CD14-positive monocyte (primary cell): ENCODE measurements around the gene EPHA1. TPM values are rescaled to one million over a fixed set of nuclear protein-coding genes. Genes with fewer than 3 reads are reported as not detected.

Source experiments
- DNase-seq, 3 donors: peaks; one replicate each; pipeline ENCODE4 v3.0.0-alpha.2; 2011 to 2022
- H2AFZ ChIP-seq: 2 replicates; pipeline ENCODE4 v1.6.0; 2012; ENCODE audit warnings: mild to moderate bottlenecking, low read depth, low read length, inconsistent platforms; ENCODE audit not compliant: insufficient read depth, poor library complexity, severe bottlenecking
- H3K27ac ChIP-seq, 2 donors: 1 replicate in 1 of 2; 2 replicates in 1 of 2; pipeline ENCODE4 v1.5.1; 2012 to 2013; ENCODE audit warnings: low read length in 2 of 2, control low read depth in 1 of 2, inconsistent platforms in 1 of 2, low read depth in 1 of 2, mild to moderate bottlenecking in 1 of 2
- H3K27me3 ChIP-seq, 2 donors: one replicate each; pipeline versions ENCODE4 v1.6.0 to v1.6.1; 2011 to 2013; ENCODE audit warnings: low read length in 2 of 2; ENCODE audit not compliant: control insufficient read depth in 2 of 2, insufficient read depth in 2 of 2
- H3K36me3 ChIP-seq, 2 donors: replicated peaks in 1 of 2; 1 replicate in 1 of 2; 2 replicates in 1 of 2; pipeline versions ENCODE4 v1.5.1 to v1.6.1; 2012 to 2013; ENCODE audit warnings: low read length in 2 of 2, control low read depth in 1 of 2, inconsistent platforms in 1 of 2, mild to moderate bottlenecking in 1 of 2; ENCODE audit not compliant: insufficient read depth in 2 of 2, control insufficient read depth in 1 of 2
- H3K4me1 ChIP-seq, 2 donors: 1 replicate in 1 of 2; 2 replicates in 1 of 2; pipeline versions ENCODE4 v1.5.1 to v1.6.1; 2012 to 2013; ENCODE audit warnings: low read length in 2 of 2, control low read depth in 1 of 2, inconsistent platforms in 1 of 2, mild to moderate bottlenecking in 1 of 2, moderate library complexity in 1 of 2; ENCODE audit not compliant: insufficient read depth in 2 of 2, control insufficient read depth in 1 of 2
- H3K4me2 ChIP-seq: replicated peaks from 2 replicates; pipeline ENCODE3; 2012; ENCODE audit warnings: low read length, moderate library complexity, mild to moderate bottlenecking; ENCODE audit not compliant: poor library complexity, severe bottlenecking; ENCODE audit errors: extremely low read depth
- H3K4me3 ChIP-seq, 3 experiments: fragments of 200-600 bp in 1 of 3; sonication (generic) in 1 of 3; replicated peaks in 1 of 3; 1 replicate in 2 of 3; 2 replicates in 1 of 3; pipeline ENCODE4 v1.5.1; 2011 to 2013; ENCODE audit warnings: low read length in 3 of 3, mild to moderate bottlenecking in 3 of 3, control low read depth in 2 of 3, low read depth in 2 of 3, inconsistent platforms in 1 of 3, moderate library complexity in 1 of 3
- H3K79me2 ChIP-seq: 2 replicates; pipeline ENCODE4 v1.6.0; 2012; ENCODE audit warnings: mild to moderate bottlenecking, control low read depth, inconsistent platforms, low read length, moderate library complexity; ENCODE audit not compliant: insufficient read depth
- H3K9ac ChIP-seq: 2 replicates; pipeline ENCODE4 v1.6.0; 2017; ENCODE audit warnings: low read length, mild to moderate bottlenecking; ENCODE audit not compliant: insufficient read depth, poor library complexity, severe bottlenecking
- H3K9me3 ChIP-seq, 2 donors: replicated peaks in 1 of 2; 1 replicate in 1 of 2; 2 replicates in 1 of 2; pipeline versions ENCODE4 v1.5.1 to v1.6.1; 2012 to 2013; ENCODE audit warnings: low read length in 2 of 2, control low read depth in 1 of 2; ENCODE audit not compliant: control insufficient read depth in 1 of 2, insufficient read depth in 1 of 2
- H4K20me1 ChIP-seq: 2 replicates; pipeline ENCODE4 v1.6.0; 2012; ENCODE audit warnings: mild to moderate bottlenecking, low read length, control low read depth, moderate library complexity; ENCODE audit not compliant: insufficient read depth
- H3K27ac Mint-ChIP-seq, 7 donors: one replicate each; pipeline ENCODE4 v1.8.0; 2020; ENCODE audit warnings: mild to moderate bottlenecking in 7 of 7, mixed read lengths in 7 of 7, moderate library complexity in 6 of 7, inconsistent platforms in 2 of 7
- H3K27me3 Mint-ChIP-seq, 3 donors: one replicate each; pipeline ENCODE4 v1.8.0; 2021 to 2022; ENCODE audit warnings: low read depth in 3 of 3, mild to moderate bottlenecking in 3 of 3, mixed read lengths in 3 of 3, moderate library complexity in 3 of 3, inconsistent platforms in 1 of 3
- H3K36me3 Mint-ChIP-seq, 2 donors: one replicate each; pipeline ENCODE4 v1.8.0; 2020; ENCODE audit warnings: mixed read lengths in 2 of 2, inconsistent platforms in 1 of 2, mild to moderate bottlenecking in 1 of 2
- H3K4me1 Mint-ChIP-seq: one replicate; pipeline ENCODE4 v1.8.0; 2020; ENCODE audit warnings: mild to moderate bottlenecking, mixed read lengths
- H3K4me3 Mint-ChIP-seq, 2 donors: one replicate each; pipeline ENCODE4 v1.8.0; 2020; ENCODE audit warnings: mild to moderate bottlenecking in 2 of 2, mixed read lengths in 2 of 2, moderate library complexity in 1 of 2
- H3K9me3 Mint-ChIP-seq, 7 donors: one replicate each; pipeline ENCODE4 v1.8.0; 2020 to 2022; ENCODE audit warnings: mixed read lengths in 7 of 7, mild to moderate bottlenecking in 6 of 7, moderate library complexity in 6 of 7, inconsistent platforms in 2 of 7
- WGBS: methylation state at CpG from one replicate; pipeline ENCODE4 v1.1.5; 2013; ENCODE audit warnings: missing lambda C conversion rate; ENCODE audit not compliant: insufficient coverage; 5-methylcytosine and 5-hydroxymethylcytosine counted together
- intact Hi-C, 2 donors: fragments of 100-400 bp; cut with micrococcal nuclease; formaldehyde crosslinking; loops; one replicate each; pipeline versions ENCODE4 v1.15.0 to v1.15.1; 2023
- polyA plus RNA-seq, 3 donors: library from polyadenylated mRNA; depleted of rRNA in 1 of 3; unstranded in 2 of 3; stranded (reverse) in 1 of 3; fragments of 300-500 nt in 2 of 3; fragments of >200 nt in 1 of 3; fragmentation: Illumina TruSeq in 2 of 3; gene quantifications; 1 replicate in 2 of 3; 2 replicates in 1 of 3; pipeline ENCODE4 v1.2.3, GENCODE V29; 2012 to 2021
- TF ChIP-seq, protein P1 (sequence below): fragments of 200-600 bp; IDR thresholded peaks from one replicate; pipeline ENCODE4 v1.8.0; 2022; ENCODE audit warnings: antibody characterized with exemption, mild to moderate bottlenecking

The EPHA1 gene
- polyA plus RNA-seq, 3 donors: 0.50 to 0.95 TPM; not detected in 1

DNA sequence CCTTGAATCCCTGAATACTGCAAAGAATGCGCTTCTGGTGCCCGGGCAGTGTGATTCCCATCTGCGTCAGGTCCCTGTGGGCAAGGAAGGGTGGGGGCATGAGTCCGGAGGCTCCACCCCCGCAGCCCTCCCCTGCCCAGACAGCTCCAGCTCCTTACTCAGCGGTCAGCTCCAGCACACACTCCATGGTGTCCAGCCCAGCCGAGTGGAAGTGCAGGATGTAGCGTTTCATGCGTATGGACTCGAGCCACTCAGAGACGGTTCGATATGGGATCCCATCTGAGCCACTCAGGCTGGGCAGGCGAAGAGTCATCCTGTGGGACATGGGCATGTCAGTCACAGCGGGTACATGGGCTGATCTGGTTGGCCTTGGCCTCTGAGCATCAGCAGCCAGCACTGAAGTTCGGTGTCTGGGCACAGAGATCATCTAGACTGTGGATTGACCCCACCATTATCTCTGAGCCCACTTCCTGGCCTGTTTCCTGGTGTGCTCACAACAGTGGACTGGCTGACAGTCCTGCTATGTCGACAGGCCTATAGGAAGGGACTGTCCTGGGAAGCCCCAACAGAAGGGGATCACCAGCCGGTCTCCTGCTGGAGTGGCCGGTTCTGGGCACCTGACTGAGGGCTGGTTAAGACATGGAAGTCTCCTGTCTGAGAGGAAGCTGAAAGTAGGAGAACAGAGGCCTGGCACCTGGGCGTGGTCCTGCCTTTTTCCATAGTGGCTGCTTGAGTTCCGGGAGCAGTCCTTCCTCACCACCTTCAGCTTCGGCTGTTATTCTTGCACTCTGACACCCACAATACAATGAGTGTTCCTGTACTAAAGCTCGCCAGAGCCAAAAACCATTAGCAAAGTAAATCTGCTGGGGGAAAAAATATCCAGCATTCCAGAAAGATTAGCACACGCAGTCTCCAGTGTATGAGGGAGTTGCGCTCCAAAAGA is 16.9 kb downstream of the EPHA1 start:
- H3K27ac Mint-ChIP-seq: peak overlapping the region in 4 of 7 donors; percentile 26 to 79 (median 60)
- no peak for DNase-seq
- Histone ChIP-seq H3K4me2 (no peak overlapping the region), H3K79me2 (peaks cover 39% of the 10 kb centered on the region), H4K20me1 (peaks cover 86% of the 10 kb centered on the region), H3K27ac (peak overlapping the region; percentile 13 to 47), H3K9me3 (no peaks in the 10 kb centered on the region), H3K27me3 (no peaks in the 10 kb centered on the region), H2AFZ (no peak overlapping the region), H3K9ac (peak overlapping the region; percentile 15), H3K4me3 (no peak overlapping the region), H3K4me1 (peaks cover 36 to 73% of the 10 kb centered on the region in 2 donors), H3K36me3 (peaks cover 56 to 65% of the 10 kb centered on the region in 2 donors)
- H3K36me3 Mint-ChIP-seq: peaks cover 9 to 51% of the 10 kb centered on the region in 2 donors
- no peak overlapping the region for H3K4me3 Mint-ChIP-seq
- no peaks in the 10 kb centered on the region for H3K27me3 Mint-ChIP-seq
- peaks cover 65% of the 10 kb centered on the region for H3K4me1 Mint-ChIP-seq
- intact Hi-C loops: no loop called here
- no peaks in the 10 kb centered on the region for H3K9me3 Mint-ChIP-seq
- 78% methylated on average over 17 of the region's 24 CpGs for WGBS
- TF ChIP-seq, protein P1, sequence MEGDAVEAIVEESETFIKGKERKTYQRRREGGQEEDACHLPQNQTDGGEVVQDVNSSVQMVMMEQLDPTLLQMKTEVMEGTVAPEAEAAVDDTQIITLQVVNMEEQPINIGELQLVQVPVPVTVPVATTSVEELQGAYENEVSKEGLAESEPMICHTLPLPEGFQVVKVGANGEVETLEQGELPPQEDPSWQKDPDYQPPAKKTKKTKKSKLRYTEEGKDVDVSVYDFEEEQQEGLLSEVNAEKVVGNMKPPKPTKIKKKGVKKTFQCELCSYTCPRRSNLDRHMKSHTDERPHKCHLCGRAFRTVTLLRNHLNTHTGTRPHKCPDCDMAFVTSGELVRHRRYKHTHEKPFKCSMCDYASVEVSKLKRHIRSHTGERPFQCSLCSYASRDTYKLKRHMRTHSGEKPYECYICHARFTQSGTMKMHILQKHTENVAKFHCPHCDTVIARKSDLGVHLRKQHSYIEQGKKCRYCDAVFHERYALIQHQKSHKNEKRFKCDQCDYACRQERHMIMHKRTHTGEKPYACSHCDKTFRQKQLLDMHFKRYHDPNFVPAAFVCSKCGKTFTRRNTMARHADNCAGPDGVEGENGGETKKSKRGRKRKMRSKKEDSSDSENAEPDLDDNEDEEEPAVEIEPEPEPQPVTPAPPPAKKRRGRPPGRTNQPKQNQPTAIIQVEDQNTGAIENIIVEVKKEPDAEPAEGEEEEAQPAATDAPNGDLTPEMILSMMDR: no peak

DNA sequence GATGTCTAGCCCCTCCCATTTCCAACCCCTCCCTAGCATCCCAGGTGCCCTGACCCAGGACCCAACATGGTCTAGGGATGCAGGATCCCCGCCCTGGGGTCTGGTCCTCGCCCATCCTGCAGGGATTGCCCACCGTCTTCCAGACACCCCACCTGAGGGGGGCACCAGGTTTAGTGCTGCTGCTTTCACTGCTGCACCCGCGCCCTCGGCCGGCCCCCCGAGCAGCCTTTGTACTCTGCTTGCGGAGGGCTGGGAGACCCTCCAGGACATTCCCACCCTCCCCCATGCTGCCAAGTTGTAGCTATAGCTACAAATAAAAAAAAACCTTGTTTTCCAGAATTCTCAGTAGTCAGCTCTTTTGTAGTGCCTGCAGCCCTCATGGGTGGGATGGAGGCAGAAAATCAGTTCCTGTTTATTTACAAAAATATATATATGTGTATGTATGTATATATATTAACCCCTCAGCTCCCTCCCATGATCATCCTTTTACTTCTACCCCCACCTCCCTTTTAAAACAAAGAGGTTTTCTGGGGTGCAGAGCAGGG is 17.8 kb downstream of the EPHA1 start:
- no peaks in the 10 kb centered on the region for H3K27me3 ChIP-seq
- H3K27ac Mint-ChIP-seq: peak overlapping the region in 4 of 7 donors; percentile 35 to 86 (median 62)
- H3K27ac ChIP-seq: peak overlapping the region in 1 of 2 donors; percentile 13
- no peaks in the 10 kb centered on the region for H3K9me3 Mint-ChIP-seq
- no peak for DNase-seq
- peaks cover 57 to 67% of the 10 kb centered on the region in 2 donors for H3K36me3 ChIP-seq
- intact Hi-C loops: no loop called here
- no peak overlapping the region for H3K4me3 ChIP-seq
- H3K4me1 ChIP-seq: peaks cover 45 to 82% of the 10 kb centered on the region in 2 donors
- H3K9me3 ChIP-seq: no peaks in the 10 kb centered on the region
- H3K9ac ChIP-seq: peak overlapping the region; percentile 15
- peaks cover 65% of the 10 kb centered on the region for H3K4me1 Mint-ChIP-seq
- H4K20me1 ChIP-seq: peaks cover 95% of the 10 kb centered on the region
- H2AFZ ChIP-seq: no peak overlapping the region
- no peaks in the 10 kb centered on the region for H3K27me3 Mint-ChIP-seq
- peaks cover 0 to 48% of the 10 kb centered on the region in 2 donors for H3K36me3 Mint-ChIP-seq
- TF ChIP-seq, protein P1: no peak
- WGBS: 95% methylated on average over 3 of the region's 9 CpGs
- no peak overlapping the region for H3K4me2 ChIP-seq
- no peak overlapping the region for H3K4me3 Mint-ChIP-seq
- peaks cover 48% of the 10 kb centered on the region for H3K79me2 ChIP-seq
